ENCODE data around the gene ZNF236.
"Not testable (repeated sequence)": the region's sequence is repeated elsewhere in the genome, so short reads cannot be mapped to it uniquely, and the experiment has no call there.

Gene ZNF236

DNA sequence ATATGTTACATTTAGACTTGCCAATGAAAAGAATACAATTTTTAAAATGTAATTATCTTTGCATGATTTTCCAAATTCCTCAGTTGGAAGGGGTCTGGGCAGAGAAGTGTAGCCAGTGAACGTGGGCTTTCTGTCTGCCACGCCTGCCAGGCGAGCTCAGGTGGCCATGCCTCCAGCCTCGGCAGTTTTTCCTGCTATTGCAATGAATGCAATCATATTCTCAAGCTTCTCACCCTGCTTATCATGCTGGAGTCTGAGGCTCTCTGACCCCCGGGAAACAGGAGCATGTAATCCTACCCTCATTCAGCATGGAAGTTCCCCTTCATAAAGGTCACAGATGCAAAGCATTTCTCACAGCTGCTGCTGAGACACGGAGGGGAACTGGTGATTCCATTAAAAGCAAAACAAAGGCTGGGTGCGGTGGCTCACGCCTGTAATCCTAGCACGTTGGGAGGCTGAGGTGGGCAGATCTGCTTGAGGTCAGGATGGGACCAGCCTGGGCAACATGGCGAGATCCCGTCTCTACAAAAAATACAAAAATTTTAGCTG lies 155.4 kb downstream of the ZNF236 start:
- DNase-seq = no peak

DNA sequence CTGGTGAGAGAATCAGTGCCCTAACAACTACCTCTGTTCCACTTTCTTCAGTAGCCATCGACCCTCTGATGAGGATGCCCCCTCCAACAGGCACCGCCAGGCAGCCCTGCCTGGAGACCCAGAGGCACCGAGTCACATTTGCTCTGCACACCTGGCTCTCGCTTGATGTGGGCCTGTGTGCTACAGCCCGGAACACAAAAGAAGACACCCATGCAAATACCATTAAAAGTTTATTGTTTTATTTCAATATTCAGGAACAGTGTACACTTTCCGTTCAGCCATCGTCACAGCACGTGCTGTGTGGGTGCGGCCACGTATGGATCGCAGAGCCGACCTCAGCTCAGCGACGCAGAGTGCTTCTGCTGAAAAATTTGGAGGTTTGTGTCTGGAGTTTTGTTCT lies 156.3 kb downstream of the ZNF236 start:
- DNase-seq = no peak

DNA sequence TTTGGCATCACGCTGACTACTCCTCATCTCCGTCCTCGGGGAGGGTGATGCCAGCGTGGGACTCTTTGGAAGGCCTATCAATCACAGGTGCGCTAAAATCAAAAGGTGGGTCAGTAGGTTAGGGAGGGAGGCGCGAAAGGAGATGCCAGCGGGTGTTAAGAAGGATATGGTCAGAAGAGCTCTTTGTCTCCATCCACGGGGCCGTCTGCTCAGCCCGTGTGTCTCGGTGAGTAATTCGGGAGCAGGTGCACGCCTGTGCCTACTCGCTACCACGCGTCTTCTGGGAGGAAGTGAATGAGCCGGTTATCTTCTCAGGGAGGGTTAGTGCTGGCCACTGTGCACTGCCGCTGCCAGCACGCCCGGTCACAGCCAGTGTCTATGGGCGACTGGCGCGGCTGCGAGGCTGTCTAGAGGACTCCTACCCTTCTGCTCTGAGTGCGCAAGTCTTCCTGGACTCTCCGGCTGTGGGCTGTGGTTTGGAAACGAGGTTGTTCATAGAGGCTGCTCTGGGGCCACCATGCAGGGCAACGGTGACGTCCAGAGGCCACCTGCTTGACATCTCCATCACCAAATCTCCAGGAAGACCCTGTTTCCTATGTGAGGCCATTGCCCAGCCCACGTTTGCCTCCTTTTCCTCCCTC lies 156.9 kb downstream of the ZNF236 start:
- DNase-seq = no peak

GRCh38 chr18:76979906-76980305 lies 157.5 kb downstream of the ZNF236 start:
- no peak for DNase-seq

- no peak for DNase-seq
Observed at GRCh38 chr18:76980663-76981395, 158.5 kb downstream of the ZNF236 start.

DNA sequence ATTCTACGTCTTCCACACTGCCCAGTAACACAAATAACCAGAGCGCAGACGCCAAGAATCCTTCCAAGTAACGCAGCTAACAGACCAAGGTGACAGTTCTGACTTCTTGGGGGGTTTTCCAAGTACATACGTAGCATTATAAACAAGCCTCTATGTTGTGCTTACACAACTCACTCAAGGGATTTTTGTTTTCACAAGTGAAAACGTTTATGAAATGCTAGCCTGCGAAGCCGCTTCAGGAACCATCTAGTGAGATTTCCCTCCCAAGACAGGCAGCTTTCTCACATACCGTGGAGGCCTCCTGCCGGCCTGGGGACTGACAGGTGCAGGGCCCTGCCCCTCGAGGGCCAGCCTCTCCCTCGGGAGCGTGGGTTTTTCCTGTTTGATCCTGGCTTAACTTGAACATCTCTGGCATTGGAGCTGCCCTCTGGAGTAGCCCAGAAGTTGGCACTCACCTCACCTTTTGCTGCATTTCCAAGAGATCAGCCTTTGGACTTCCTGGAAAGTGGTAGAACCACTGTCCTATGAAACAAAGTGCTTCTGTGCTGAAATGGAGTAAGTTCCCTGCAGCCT lies 159.1 kb downstream of the ZNF236 start:
- no peak for DNase-seq

- DNase-seq = no peak
Observed at GRCh38 chr18:76982038-76982437, 159.7 kb downstream of the ZNF236 start.

DNA sequence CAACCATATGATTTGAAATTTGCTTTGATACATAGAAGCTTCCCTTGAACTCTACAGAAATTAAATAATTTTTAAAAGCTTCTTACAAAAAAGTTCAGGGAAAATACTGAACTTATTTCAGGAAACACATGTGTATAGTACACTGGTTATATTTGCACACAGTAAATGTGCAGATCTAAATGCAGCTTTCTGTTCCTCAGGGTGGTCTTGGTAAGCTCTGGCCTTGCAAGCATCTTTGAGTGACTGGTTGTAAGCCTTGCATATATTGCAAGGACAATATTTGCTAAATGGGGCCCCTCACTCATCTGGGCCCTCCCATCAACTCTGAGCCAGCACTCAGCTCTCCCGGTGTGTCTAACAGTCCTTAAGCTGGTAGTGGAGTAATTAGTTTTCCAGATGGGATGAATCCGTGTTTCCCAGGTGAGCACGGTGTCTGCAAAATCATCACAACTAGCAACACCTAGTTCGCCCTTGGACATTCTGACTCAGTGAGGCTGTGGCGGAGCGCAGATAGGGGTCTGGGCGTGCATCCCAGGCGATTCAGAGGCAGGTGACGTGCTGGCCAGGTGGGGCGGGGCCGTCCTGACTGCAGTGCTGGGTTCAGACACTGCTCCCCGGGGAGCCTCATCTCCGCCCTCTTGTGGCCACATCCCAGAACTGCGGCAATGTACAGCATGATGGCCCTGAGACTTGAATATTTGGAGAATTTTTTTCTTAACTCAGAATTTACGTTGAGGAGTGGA lies 160.7 kb downstream of the ZNF236 start:
- DNase-seq = peak; percentile 41 to 88

DNA sequence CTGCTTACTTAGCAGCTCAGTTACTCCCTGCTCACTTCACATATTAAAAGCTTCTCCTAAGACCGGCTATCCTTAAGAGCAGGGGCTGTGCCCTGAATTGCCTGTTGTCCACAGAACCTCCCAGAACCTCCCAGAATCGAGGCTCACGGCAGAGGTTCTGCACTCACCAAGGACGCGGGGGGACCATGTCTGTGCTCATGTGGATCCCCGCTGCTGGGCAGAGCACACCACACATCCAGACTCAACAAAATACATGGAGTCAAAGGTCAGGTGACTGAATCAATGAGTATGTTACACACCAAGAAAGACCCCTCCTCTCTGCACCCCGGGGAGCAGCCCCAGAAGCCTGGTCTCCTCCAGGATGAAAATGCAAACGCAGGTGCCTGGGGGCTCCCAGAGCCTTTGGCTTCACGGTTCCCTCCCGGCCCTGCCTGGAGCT lies 161.3 kb downstream of the ZNF236 start:
- DNase-seq = no peak

DNA sequence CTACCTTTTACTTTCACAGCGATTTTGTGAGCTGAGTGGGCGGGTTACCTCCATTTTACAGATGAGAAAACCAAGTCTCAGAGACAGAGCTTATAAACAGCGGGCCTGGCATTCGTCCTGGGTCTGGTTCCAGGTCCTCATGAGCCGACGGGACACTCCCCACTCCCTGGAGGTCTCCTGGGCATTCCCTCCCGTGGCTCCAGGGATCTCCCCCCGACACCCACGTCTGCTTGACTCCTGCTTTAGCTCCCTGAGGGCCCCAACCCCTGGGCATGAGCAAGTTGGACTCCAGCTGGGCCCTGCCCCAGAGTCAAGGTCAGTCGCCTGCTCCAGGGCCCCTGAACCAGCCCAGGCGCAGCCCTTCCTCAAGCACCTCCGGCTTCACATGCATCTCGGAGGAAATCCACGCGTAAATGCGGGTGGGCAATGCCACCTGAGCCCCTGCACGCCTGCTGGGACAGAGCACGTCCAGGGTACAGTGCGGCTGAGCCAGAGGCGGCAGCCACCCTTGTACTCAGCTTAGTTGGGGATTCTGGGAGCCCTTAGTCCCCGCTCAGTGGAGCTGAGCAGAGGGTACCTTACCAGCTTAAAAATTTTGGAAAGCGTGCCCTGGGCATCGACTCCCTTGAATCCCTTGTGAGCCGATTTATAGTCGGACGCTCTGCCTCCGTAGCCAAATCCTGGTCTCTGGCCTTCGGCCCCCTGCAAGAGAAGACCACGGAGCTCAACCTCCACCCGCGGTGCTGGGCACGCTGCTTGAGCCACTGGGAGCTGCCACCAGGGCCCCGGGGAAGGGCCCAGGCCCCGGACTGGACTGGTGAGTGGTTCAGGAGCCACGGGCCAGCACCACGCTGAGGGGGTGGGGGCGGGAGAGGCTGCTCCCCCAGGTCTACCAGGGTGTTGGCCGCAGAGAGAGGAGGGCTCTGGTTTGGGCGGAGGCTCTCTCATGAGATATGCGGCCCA lies 162.1 kb downstream of the ZNF236 start:
- no peak for DNase-seq

DNA sequence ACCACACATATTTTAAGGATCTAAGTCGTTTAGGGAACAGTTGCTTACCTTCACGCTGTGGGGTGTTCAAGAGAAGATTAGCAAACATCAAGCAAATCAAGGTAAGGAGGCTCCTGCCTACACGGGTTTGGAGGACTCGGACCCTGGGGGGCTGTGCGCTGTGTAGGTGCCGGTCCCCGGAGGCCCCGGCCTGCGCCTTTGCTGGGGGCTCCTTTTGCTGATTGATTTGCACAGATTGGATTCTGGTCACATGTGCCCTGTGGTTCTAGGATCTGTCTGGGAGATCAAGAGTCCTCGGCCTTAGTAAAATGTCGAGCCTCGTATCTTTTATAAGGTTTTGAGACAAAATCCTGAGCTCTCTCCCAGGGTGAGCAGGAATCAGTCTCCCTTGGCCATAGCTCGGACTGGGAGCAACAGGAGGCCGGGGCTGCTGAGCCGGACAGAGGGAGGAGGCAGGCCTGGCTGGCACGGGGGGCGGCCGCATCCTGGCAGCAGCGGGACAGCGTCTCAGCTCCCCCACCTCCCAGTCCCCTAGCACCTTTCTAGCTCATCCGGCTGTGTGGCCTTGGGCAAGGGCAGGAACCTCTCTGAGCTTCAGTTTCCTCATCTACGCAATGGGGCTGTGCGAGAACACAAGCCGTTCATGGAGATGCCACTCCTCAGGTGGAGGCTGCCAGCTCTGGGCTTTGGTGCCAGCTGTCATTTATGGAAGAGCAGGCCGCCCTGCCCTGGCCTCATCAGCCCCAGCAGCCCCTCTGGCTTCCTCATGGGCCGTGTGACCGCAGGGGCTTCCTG lies 163.0 kb downstream of the ZNF236 start:
- DNase-seq = no peak

GRCh38 chr18:76985951-76986236 lies 163.5 kb downstream of the ZNF236 start:
- DNase-seq = no peak

GRCh38 chr18:76986406-76986805 lies 164.0 kb downstream of the ZNF236 start:
- DNase-seq = no peak

DNA sequence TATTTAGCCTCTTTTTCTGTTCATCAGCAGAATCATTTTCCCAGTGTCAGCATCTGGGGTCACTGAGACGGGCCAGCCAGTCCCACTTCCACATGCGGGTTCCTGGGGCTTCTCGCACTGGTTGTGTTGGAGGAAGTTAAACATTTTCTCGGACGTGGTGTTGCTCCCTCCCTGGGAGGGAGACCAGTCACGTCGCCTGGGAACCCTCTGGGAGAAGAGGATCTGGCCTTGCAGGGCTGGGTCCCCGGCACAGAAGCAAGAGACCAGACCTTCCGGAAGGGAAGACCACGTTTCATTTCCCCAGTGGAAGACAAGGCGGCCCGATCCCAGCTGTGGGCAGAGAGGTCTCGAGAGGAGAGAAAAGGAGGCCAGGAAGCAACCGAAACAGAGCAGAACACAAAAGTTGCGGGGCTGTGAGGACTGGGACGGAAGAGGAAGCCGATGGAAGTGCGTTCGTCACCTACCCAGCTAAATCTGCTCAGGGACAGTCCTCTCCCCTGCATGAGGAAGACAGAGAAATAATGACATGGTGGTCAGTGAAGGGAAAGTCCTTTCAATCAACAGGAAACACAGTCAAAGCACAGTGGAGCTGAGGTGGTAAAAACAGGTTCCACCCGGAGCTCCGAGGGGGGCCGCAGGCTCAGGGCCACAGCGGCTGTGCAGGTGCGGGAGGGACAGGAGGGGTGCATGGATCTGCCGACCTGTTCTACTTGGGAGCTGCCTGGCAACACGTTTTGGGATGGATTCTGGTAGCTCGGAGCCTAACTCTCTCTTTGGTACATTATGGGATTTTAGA lies 165.9 kb downstream of the ZNF236 start:
- DNase-seq = peak; percentile 22 to 45

GRCh38 chr18:76988827-76989646 lies 166.7 kb downstream of the ZNF236 start:
- no peak for DNase-seq

DNA sequence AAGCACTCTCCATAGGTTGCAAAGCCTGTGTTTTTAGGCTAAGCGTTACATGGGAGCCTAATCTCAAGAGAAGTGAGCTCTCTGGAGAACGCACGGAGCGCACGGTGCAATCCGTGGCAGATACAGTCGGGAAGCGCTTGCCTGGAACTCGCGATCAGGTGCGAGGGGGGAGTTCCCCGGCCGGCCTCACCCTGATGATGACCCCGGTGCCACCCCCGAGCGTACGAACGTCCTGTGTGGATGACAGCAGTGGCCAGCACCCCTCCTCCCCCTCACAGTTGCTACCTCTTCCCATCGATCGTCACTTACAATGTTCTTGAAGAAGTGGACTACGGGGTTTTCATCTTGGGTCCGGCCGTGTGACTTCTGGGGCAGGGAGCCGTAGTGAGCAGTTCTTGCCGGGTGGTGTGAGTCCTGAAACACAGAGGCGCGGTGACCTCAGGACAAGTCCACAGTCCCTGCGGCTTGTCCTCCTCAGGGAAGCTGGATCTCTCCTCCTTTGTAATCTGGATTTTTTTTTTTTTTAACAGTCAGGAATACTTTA lies 167.4 kb downstream of the ZNF236 start:
- no peak for DNase-seq

- not testable (repeated sequence) for DNase-seq
Observed at GRCh38 chr18:76990343-76991020, 168.1 kb downstream of the ZNF236 start.

DNA sequence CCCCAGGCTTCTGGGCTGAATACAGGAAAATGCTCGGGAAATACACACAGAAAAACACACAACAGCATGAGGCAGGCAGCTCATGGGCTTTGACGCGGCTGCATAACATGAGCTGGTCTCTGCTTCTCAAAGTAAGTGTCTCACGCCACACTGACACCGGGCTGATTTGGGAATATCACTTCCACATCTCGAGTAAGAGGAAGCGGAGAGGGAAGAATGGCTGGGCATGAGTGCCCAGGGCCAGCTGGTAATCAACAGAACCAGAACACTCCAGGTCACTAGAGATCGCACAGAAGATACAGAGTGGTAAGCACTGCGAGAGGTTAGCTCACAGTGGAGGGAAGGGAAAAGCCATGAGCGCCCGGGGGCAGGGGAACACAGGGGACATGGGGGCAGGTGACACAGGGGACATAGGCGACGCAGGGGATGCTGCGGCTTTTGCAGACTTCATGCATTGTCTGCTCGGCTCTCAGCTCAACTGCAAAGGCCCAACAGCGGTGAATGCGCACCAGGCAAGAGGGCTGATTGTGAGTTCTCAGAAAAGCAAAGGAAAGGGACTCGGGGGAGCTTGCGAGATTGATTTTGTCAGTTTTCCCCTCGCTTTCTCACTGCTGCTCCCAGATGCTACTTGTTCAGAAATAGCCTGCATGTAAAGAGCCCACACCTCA lies 168.8 kb downstream of the ZNF236 start:
- peak in 1 of 2 donors; percentile 33 for DNase-seq
